WTC11 (cell line): ENCODE measurements around the gene BCL2A1. TPM values are rescaled to one million over a fixed set of nuclear protein-coding genes. Genes with fewer than 3 reads are reported as not detected.

ENCODE experiments used
- ATAC-seq: fragments of 200-7000 bp; cut with Tn5 transposase; 2 replicates; pipeline ENCODE4 v1.10.0; 2021; ENCODE audit warnings: mild to moderate bottlenecking, moderate library complexity
- CTCF ChIA-PET: fragments of 300-600 bp; sonication (Branson Sonifier 250); formaldehyde crosslinking; loops from one replicate; lab custom pipeline; 2021; ENCODE audit warnings: antibody characterized with exemption; lab: Charles Lee
- POLR2A ChIA-PET: fragments of 350-600 bp; sonication (Branson Sonifier 250); formaldehyde crosslinking; loops from one replicate; lab custom pipeline; 2021; ENCODE audit warnings: antibody characterized with exemption; lab: Charles Lee
- DNase-seq: peaks from one replicate; pipeline ENCODE4 v3.0.0; 2021; ENCODE audit warnings: low spot score
- H3K27ac Mint-ChIP-seq: 2 replicates; pipeline ENCODE4 v1.8.0; 2021; ENCODE audit warnings: mixed read lengths
- H3K27me3 Mint-ChIP-seq: 2 replicates; pipeline ENCODE4 v1.8.0; 2021; ENCODE audit warnings: low read depth, mild to moderate bottlenecking, moderate library complexity, mixed read lengths
- H3K36me3 Mint-ChIP-seq: 2 replicates; pipeline ENCODE4 v1.8.0; 2021; ENCODE audit warnings: mixed read lengths
- H3K4me1 Mint-ChIP-seq: 2 replicates; pipeline ENCODE4 v1.8.0; 2022; ENCODE audit warnings: mixed read lengths
- H3K4me3 Mint-ChIP-seq: 2 replicates; pipeline ENCODE4 v1.8.0; 2021; ENCODE audit warnings: mild to moderate bottlenecking, moderate library complexity, mixed read lengths
- H3K9me3 Mint-ChIP-seq: 2 replicates; pipeline ENCODE4 v1.8.0; 2021; ENCODE audit warnings: mixed read lengths
- CBFB ChIP-seq: sonication (generic); formaldehyde crosslinking; IDR thresholded peaks from 2 replicates; pipeline ENCODE4 v1.8.1; 2022; ENCODE audit warnings: mild to moderate bottlenecking, low read depth, missing genetic modification reagents
- CREM ChIP-seq: sonication (generic); formaldehyde crosslinking; IDR thresholded peaks from 2 replicates; pipeline ENCODE4 v1.8.1; 2022; ENCODE audit warnings: mild to moderate bottlenecking, missing genetic modification reagents, moderate library complexity
- ELF4 ChIP-seq: sonication (generic); formaldehyde crosslinking; IDR thresholded peaks from 2 replicates; pipeline ENCODE4 v1.8.1; 2022; ENCODE audit warnings: low read depth, mild to moderate bottlenecking, moderate library complexity, missing genetic modification reagents
- ESRRA ChIP-seq: sonication (generic); formaldehyde crosslinking; IDR thresholded peaks from 2 replicates; pipeline ENCODE4 v1.8.1; 2022; ENCODE audit warnings: mild to moderate bottlenecking, missing genetic modification reagents, borderline replicate concordance
- GRHL2 ChIP-seq: fragments of 250-450 bp; sonication (Bioruptor Pico); IDR thresholded peaks from 2 replicates; pipeline ENCODE4 v1.8.0; 2022; ENCODE audit warnings: mild to moderate bottlenecking, moderate library complexity; ENCODE audit not compliant: insufficient replicate concordance, severe bottlenecking
- HMGA2 ChIP-seq: fragments of 250-450 bp; sonication (Bioruptor Pico); IDR thresholded peaks from 2 replicates; pipeline ENCODE4 v1.4.0; 2021; ENCODE audit warnings: mild to moderate bottlenecking, moderate library complexity
- JUN ChIP-seq: sonication (generic); formaldehyde crosslinking; IDR thresholded peaks from 2 replicates; pipeline ENCODE4 v1.8.0; 2023; ENCODE audit warnings: mild to moderate bottlenecking, missing genetic modification reagents
- KAT7 ChIP-seq: sonication (generic); formaldehyde crosslinking; IDR thresholded peaks from 2 replicates; pipeline ENCODE4 v1.8.1; 2023; ENCODE audit warnings: missing genetic modification reagents, mild to moderate bottlenecking, borderline replicate concordance
- MXD4 ChIP-seq: fragments of 250-450 bp; sonication (Bioruptor Pico); IDR thresholded peaks from 2 replicates; pipeline ENCODE4 v1.8.0; 2021; ENCODE audit warnings: mild to moderate bottlenecking, moderate library complexity, borderline replicate concordance
- NR1H2 ChIP-seq: sonication (generic); formaldehyde crosslinking; IDR thresholded peaks from 2 replicates; pipeline ENCODE4 v1.9.0; 2021; ENCODE audit warnings: mild to moderate bottlenecking, moderate library complexity, missing genetic modification reagents
- SMAD3 ChIP-seq: sonication (generic); formaldehyde crosslinking; IDR thresholded peaks from 2 replicates; pipeline ENCODE4 v1.8.0; 2022; ENCODE audit warnings: missing genetic modification reagents, mild to moderate bottlenecking, borderline replicate concordance
- SMAD4 ChIP-seq: sonication (generic); formaldehyde crosslinking; IDR thresholded peaks from 2 replicates; pipeline ENCODE4 v1.8.0; 2022; ENCODE audit warnings: mild to moderate bottlenecking, missing genetic modification reagents
- TCF7 ChIP-seq: sonication (generic); formaldehyde crosslinking; IDR thresholded peaks from 2 replicates; pipeline ENCODE4 v1.8.0; 2022; ENCODE audit warnings: mild to moderate bottlenecking, low read depth, missing genetic modification reagents, moderate library complexity
- TEAD4 ChIP-seq: sonication (generic); formaldehyde crosslinking; IDR thresholded peaks from 2 replicates; pipeline ENCODE4 v1.8.0; 2022; ENCODE audit warnings: mild to moderate bottlenecking, missing genetic modification reagents
- ZNF317 ChIP-seq: sonication (generic); formaldehyde crosslinking; IDR thresholded peaks from 2 replicates; pipeline ENCODE4 v1.8.1; 2023; ENCODE audit warnings: low read depth, mild to moderate bottlenecking, moderate library complexity, missing genetic modification reagents, borderline replicate concordance
- ZNF396 ChIP-seq: fragments of 250-450 bp; sonication (Bioruptor Pico); IDR thresholded peaks from 2 replicates; pipeline ENCODE4 v1.8.0; 2021; ENCODE audit warnings: mild to moderate bottlenecking, moderate library complexity, borderline replicate concordance
- total RNA-seq: library from RNA; stranded (reverse); gene quantifications from 3 replicates; pipeline ENCODE4 v1.2.3, GENCODE V29; 2021
- TF ChIP-seq, protein P1 (sequence below): sonication (generic); formaldehyde crosslinking; IDR thresholded peaks from 2 replicates; pipeline ENCODE4 v1.8.1; 2023; ENCODE audit warnings: mild to moderate bottlenecking, missing genetic modification reagents
- TF ChIP-seq, protein P2 (sequence below): fragments of 250-450 bp; sonication (Bioruptor Pico); IDR thresholded peaks from 2 replicates; pipeline ENCODE4 v1.8.0; 2021; ENCODE audit warnings: mild to moderate bottlenecking
- TF ChIP-seq, protein P3 (sequence below): sonication (generic); formaldehyde crosslinking; IDR thresholded peaks from 2 replicates; pipeline ENCODE4 v1.8.0; 2023; ENCODE audit warnings: mild to moderate bottlenecking, missing genetic modification reagents
- TF ChIP-seq, protein P4 (sequence below): sonication (generic); formaldehyde crosslinking; IDR thresholded peaks from 2 replicates; pipeline ENCODE4 v1.8.1; 2023; ENCODE audit warnings: mild to moderate bottlenecking, moderate library complexity, missing genetic modification reagents
- TF ChIP-seq, protein P5 (sequence below): fragments of 250-450 bp; sonication (Bioruptor Pico); IDR thresholded peaks from 2 replicates; pipeline ENCODE4 v1.9.0; 2021; ENCODE audit warnings: mild to moderate bottlenecking
- TF ChIP-seq, protein P6 (sequence below): sonication (generic); formaldehyde crosslinking; IDR thresholded peaks from 2 replicates; pipeline ENCODE4 v1.8.1; 2022; ENCODE audit warnings: low read depth, missing genetic modification reagents, borderline replicate concordance
- TF ChIP-seq, protein P7 (sequence below): sonication (generic); formaldehyde crosslinking; IDR thresholded peaks from 2 replicates; pipeline ENCODE4 v1.8.0; 2022; ENCODE audit warnings: mild to moderate bottlenecking, missing genetic modification reagents
- TF ChIP-seq, protein P8 (sequence below): sonication (generic); formaldehyde crosslinking; IDR thresholded peaks from 2 replicates; pipeline ENCODE4 v1.8.0; 2022; ENCODE audit warnings: mild to moderate bottlenecking, missing genetic modification reagents

BCL2A1 gene
- total RNA-seq, 1 experiment from 2014 or later, result 0.28 TPM

DNA sequence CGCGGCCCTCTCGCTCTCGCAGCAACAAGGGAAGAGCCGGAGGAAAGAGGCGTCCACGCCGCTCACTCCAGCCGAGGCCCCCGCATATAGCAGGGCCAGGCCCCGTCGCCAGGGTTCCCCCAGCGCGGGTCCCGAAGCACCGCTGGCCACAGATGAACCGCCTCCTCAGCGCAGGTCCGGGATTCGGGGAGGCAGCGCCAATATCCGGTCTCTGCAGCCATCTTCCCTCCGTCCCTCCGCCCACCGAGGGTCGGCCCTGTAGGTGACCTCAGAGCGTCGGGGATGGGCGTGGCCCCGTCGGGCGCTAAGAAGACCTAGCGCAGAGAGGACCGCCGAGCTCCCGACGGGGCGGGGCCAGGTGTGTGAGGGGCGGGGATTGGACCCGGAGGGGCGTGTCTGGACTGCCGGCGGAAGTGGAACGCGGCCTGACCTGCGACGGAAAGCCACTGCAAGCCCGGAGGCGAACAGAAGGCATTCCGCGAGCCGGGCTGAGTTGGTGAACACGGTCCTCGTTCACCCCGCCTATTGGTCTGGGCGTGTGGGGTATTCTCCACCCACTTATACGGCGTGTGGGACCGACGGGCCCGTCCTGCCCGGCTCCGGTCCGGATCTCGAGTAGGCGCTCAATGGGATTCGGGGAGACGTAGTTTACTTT, 47.4 kb downstream of the BCL2A1 start:
- ATAC-seq (peak; percentile 92), DNase-seq (peak; percentile 99)
- peak overlapping the region; percentile 93 for H3K4me3 Mint-ChIP-seq
- H3K27ac Mint-ChIP-seq, result peak overlapping the region; percentile 99
- POLR2A ChIA-PET, result interaction anchor here (1.0 to 2.7 kb wide), 7 partner anchors 20 to 149 kb away, joined by 3 to 16 read pairs (median 5); partner anchors contain the start of genes MTHFS and ZFAND6
- CTCF ChIA-PET, result interaction anchor here (0.6 to 1.7 kb wide), 7 partner anchors 27 to 896 kb away, joined by 3 to 5 read pairs (median 3); partner anchors contain the start of gene MTHFS
- peaks cover 28% of the 10 kb centered on the region for H3K9me3 Mint-ChIP-seq
- peaks cover 43% of the 10 kb centered on the region for H3K36me3 Mint-ChIP-seq
- H3K27me3 Mint-ChIP-seq, result no peaks in the 10 kb centered on the region; the same call in 1 of the 2 replicates
- H3K4me1 Mint-ChIP-seq, result peaks cover 24% of the 10 kb centered on the region
- TF ChIP-seq TCF7 (CRISPR knock-in tag) (no peak), NR1H2 (CRISPR knock-in tag) (no peak), TEAD4 (CRISPR knock-in tag) (0 out of 2 replicates have a peak, but pooled peaks have one; percentile 19), HMGA2 (CRISPR knock-in tag) (no peak), ZNF396 (CRISPR knock-in tag) (no peak), SMAD3 (CRISPR knock-in tag) (0 out of 2 replicates have a peak, but pooled peaks have one; percentile 48), ELF4 (CRISPR knock-in tag) (no peak), KAT7 (CRISPR knock-in tag) (no peak), CBFB (no peak), JUN (CRISPR knock-in tag) (0 out of 2 replicates have a peak, but pooled peaks have one; percentile 23), SMAD4 (no peak), MXD4 (CRISPR knock-in tag) (no peak), CREM (no peak; the same call in 1 of the 2 replicates), ESRRA (CRISPR knock-in tag) (no peak), GRHL2 (CRISPR knock-in tag) (no peak), ZNF317 (no peak)
- TF ChIP-seq, protein P1, sequence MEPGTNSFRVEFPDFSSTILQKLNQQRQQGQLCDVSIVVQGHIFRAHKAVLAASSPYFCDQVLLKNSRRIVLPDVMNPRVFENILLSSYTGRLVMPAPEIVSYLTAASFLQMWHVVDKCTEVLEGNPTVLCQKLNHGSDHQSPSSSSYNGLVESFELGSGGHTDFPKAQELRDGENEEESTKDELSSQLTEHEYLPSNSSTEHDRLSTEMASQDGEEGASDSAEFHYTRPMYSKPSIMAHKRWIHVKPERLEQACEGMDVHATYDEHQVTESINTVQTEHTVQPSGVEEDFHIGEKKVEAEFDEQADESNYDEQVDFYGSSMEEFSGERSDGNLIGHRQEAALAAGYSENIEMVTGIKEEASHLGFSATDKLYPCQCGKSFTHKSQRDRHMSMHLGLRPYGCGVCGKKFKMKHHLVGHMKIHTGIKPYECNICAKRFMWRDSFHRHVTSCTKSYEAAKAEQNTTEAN (CRISPR knock-in tag), result no peak
- TF ChIP-seq, protein P2, sequence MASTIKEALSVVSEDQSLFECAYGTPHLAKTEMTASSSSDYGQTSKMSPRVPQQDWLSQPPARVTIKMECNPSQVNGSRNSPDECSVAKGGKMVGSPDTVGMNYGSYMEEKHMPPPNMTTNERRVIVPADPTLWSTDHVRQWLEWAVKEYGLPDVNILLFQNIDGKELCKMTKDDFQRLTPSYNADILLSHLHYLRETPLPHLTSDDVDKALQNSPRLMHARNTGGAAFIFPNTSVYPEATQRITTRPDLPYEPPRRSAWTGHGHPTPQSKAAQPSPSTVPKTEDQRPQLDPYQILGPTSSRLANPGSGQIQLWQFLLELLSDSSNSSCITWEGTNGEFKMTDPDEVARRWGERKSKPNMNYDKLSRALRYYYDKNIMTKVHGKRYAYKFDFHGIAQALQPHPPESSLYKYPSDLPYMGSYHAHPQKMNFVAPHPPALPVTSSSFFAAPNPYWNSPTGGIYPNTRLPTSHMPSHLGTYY (CRISPR knock-in tag), result no peak
- TF ChIP-seq, protein P3, sequence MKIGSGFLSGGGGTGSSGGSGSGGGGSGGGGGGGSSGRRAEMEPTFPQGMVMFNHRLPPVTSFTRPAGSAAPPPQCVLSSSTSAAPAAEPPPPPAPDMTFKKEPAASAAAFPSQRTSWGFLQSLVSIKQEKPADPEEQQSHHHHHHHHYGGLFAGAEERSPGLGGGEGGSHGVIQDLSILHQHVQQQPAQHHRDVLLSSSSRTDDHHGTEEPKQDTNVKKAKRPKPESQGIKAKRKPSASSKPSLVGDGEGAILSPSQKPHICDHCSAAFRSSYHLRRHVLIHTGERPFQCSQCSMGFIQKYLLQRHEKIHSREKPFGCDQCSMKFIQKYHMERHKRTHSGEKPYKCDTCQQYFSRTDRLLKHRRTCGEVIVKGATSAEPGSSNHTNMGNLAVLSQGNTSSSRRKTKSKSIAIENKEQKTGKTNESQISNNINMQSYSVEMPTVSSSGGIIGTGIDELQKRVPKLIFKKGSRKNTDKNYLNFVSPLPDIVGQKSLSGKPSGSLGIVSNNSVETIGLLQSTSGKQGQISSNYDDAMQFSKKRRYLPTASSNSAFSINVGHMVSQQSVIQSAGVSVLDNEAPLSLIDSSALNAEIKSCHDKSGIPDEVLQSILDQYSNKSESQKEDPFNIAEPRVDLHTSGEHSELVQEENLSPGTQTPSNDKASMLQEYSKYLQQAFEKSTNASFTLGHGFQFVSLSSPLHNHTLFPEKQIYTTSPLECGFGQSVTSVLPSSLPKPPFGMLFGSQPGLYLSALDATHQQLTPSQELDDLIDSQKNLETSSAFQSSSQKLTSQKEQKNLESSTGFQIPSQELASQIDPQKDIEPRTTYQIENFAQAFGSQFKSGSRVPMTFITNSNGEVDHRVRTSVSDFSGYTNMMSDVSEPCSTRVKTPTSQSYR (CRISPR knock-in tag), result 0 out of 2 replicates have a peak, but pooled peaks have one; percentile 38
- TF ChIP-seq, protein P4, sequence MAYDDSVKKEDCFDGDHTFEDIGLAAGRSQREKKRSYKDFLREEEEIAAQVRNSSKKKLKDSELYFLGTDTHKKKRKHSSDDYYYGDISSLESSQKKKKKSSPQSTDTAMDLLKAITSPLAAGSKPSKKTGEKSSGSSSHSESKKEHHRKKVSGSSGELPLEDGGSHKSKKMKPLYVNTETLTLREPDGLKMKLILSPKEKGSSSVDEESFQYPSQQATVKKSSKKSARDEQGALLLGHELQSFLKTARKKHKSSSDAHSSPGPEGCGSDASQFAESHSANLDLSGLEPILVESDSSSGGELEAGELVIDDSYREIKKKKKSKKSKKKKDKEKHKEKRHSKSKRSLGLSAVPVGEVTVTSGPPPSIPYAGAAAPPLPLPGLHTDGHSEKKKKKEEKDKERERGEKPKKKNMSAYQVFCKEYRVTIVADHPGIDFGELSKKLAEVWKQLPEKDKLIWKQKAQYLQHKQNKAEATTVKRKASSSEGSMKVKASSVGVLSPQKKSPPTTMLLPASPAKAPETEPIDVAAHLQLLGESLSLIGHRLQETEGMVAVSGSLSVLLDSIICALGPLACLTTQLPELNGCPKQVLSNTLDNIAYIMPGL (CRISPR knock-in tag), result peak; percentile 44
- TF ChIP-seq, protein P5, sequence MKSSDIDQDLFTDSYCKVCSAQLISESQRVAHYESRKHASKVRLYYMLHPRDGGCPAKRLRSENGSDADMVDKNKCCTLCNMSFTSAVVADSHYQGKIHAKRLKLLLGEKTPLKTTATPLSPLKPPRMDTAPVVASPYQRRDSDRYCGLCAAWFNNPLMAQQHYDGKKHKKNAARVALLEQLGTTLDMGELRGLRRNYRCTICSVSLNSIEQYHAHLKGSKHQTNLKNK (CRISPR knock-in tag), result no peak
- TF ChIP-seq, protein P6, sequence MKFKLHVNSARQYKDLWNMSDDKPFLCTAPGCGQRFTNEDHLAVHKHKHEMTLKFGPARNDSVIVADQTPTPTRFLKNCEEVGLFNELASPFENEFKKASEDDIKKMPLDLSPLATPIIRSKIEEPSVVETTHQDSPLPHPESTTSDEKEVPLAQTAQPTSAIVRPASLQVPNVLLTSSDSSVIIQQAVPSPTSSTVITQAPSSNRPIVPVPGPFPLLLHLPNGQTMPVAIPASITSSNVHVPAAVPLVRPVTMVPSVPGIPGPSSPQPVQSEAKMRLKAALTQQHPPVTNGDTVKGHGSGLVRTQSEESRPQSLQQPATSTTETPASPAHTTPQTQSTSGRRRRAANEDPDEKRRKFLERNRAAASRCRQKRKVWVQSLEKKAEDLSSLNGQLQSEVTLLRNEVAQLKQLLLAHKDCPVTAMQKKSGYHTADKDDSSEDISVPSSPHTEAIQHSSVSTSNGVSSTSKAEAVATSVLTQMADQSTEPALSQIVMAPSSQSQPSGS (CRISPR knock-in tag), result no peak
- TF ChIP-seq, protein P7, sequence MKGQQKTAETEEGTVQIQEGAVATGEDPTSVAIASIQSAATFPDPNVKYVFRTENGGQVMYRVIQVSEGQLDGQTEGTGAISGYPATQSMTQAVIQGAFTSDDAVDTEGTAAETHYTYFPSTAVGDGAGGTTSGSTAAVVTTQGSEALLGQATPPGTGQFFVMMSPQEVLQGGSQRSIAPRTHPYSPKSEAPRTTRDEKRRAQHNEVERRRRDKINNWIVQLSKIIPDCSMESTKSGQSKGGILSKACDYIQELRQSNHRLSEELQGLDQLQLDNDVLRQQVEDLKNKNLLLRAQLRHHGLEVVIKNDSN (CRISPR knock-in tag), result 0 out of 2 replicates have a peak, but pooled peaks have one; percentile 33
- TF ChIP-seq, protein P8, sequence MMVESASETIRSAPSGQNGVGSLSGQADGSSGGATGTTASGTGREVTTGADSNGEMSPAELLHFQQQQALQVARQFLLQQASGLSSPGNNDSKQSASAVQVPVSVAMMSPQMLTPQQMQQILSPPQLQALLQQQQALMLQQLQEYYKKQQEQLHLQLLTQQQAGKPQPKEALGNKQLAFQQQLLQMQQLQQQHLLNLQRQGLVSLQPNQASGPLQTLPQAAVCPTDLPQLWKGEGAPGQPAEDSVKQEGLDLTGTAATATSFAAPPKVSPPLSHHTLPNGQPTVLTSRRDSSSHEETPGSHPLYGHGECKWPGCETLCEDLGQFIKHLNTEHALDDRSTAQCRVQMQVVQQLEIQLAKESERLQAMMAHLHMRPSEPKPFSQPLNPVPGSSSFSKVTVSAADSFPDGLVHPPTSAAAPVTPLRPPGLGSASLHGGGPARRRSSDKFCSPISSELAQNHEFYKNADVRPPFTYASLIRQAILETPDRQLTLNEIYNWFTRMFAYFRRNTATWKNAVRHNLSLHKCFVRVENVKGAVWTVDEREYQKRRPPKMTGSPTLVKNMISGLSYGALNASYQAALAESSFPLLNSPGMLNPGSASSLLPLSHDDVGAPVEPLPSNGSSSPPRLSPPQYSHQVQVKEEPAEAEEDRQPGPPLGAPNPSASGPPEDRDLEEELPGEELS (CRISPR knock-in tag), result no peak
